ENCODE data around the gene HS3ST3B1. TPM values are rescaled to one million over a fixed set of nuclear protein-coding genes. Genes with fewer than 3 reads are reported as not detected.

The HS3ST3B1 gene
- total RNA-seq, 1 experiment from 2014 or later = 22.3 TPM

DNA sequence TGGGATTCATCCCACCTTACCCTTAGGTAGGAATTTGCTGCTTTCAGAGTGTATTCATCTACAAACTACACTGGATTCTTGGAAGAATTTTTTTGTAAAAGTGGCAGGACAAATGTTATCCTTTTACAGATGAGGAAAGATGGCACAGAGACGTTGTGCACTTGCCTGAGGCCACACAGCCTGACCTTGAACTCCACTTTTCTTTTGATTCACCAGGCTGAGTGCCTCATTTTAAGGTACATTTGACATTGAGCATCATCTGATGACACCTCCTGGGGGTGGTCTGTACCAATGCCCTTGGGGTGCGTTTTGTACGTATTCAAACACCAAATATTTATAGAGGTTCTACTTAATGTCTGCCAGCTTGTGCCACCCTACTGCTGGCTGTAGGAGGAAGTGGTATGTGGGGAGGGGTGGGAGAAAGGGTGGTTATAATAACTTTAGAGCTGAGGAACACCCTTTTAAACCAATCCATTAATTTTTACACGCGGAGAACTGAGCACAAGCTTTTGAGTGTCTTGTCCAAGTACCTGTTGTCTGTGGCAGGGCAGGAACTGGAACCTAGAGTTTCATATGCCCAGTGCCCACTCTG is 29.1 kb downstream of the HS3ST3B1 start (continued):
- TF ChIP-seq, protein P1, sequence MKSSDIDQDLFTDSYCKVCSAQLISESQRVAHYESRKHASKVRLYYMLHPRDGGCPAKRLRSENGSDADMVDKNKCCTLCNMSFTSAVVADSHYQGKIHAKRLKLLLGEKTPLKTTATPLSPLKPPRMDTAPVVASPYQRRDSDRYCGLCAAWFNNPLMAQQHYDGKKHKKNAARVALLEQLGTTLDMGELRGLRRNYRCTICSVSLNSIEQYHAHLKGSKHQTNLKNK (CRISPR knock-in tag; IDR thresholded peaks at IDR 0.05) = no peak
- no peak for TF ChIP-seq HMGXB4 (CRISPR knock-in tag; IDR thresholded peaks at IDR 0.05)

GRCh38 chr17:14330492-14330962 is 29.6 kb downstream of the HS3ST3B1 start:
- Mint-ChIP-seq H3K4me1 (peaks cover 85% of the 10 kb centered on the region), H3K27me3 (ENCODE audit: low read depth) (peaks cover 15% of the 10 kb centered on the region), H3K4me3 (peak overlapping the region; percentile 58), H3K9me3 (no peaks in the 10 kb centered on the region), H3K36me3 (peaks cover 2% of the 10 kb centered on the region; the same call in 1 of the 2 replicates), H3K27ac (peak overlapping the region; percentile 94)
- ChIA-PET POLR2A (interaction anchor here (0.8 to 1.7 kb wide), 4 partner anchors 21 to 545 kb away, joined by 3 to 11 read pairs (median 3); partner anchors contain the start of gene HS3ST3B1), CTCF (interaction anchor here (0.7 to 2.9 kb wide), 6 partner anchors 9 to 826 kb away, joined by 3 to 24 read pairs (median 4); partner anchors contain the start of gene HS3ST3B1)
- ATAC-seq (peak; percentile 39), DNase-seq (ENCODE audit: low spot score) (peak; percentile 25)
- TF ChIP-seq, protein P1 (CRISPR knock-in tag; IDR thresholded peaks at IDR 0.05) = no peak
- no peak for TF ChIP-seq AFF4 (CRISPR knock-in tag; IDR thresholded peaks at IDR 0.05; ENCODE audit: borderline replicate concordance)
- TF ChIP-seq, protein P2, sequence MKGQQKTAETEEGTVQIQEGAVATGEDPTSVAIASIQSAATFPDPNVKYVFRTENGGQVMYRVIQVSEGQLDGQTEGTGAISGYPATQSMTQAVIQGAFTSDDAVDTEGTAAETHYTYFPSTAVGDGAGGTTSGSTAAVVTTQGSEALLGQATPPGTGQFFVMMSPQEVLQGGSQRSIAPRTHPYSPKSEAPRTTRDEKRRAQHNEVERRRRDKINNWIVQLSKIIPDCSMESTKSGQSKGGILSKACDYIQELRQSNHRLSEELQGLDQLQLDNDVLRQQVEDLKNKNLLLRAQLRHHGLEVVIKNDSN (CRISPR knock-in tag; IDR thresholded peaks at IDR 0.05) = no peak
- TF ChIP-seq SOX15 (CRISPR knock-in tag; IDR thresholded peaks at IDR 0.05) = no peak
- TF ChIP-seq, protein P3, sequence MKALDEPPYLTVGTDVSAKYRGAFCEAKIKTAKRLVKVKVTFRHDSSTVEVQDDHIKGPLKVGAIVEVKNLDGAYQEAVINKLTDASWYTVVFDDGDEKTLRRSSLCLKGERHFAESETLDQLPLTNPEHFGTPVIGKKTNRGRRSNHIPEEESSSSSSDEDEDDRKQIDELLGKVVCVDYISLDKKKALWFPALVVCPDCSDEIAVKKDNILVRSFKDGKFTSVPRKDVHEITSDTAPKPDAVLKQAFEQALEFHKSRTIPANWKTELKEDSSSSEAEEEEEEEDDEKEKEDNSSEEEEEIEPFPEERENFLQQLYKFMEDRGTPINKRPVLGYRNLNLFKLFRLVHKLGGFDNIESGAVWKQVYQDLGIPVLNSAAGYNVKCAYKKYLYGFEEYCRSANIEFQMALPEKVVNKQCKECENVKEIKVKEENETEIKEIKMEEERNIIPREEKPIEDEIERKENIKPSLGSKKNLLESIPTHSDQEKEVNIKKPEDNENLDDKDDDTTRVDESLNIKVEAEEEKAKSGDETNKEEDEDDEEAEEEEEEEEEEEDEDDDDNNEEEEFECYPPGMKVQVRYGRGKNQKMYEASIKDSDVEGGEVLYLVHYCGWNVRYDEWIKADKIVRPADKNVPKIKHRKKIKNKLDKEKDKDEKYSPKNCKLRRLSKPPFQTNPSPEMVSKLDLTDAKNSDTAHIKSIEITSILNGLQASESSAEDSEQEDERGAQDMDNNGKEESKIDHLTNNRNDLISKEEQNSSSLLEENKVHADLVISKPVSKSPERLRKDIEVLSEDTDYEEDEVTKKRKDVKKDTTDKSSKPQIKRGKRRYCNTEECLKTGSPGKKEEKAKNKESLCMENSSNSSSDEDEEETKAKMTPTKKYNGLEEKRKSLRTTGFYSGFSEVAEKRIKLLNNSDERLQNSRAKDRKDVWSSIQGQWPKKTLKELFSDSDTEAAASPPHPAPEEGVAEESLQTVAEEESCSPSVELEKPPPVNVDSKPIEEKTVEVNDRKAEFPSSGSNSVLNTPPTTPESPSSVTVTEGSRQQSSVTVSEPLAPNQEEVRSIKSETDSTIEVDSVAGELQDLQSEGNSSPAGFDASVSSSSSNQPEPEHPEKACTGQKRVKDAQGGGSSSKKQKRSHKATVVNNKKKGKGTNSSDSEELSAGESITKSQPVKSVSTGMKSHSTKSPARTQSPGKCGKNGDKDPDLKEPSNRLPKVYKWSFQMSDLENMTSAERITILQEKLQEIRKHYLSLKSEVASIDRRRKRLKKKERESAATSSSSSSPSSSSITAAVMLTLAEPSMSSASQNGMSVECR (CRISPR knock-in tag; IDR thresholded peaks at IDR 0.05; ENCODE audit: borderline replicate concordance) = 0 out of 2 replicates have a peak, but pooled peaks have one; percentile 32
- TF ChIP-seq, protein P4, sequence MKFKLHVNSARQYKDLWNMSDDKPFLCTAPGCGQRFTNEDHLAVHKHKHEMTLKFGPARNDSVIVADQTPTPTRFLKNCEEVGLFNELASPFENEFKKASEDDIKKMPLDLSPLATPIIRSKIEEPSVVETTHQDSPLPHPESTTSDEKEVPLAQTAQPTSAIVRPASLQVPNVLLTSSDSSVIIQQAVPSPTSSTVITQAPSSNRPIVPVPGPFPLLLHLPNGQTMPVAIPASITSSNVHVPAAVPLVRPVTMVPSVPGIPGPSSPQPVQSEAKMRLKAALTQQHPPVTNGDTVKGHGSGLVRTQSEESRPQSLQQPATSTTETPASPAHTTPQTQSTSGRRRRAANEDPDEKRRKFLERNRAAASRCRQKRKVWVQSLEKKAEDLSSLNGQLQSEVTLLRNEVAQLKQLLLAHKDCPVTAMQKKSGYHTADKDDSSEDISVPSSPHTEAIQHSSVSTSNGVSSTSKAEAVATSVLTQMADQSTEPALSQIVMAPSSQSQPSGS (CRISPR knock-in tag; IDR thresholded peaks at IDR 0.05; ENCODE audit: borderline replicate concordance, low read depth) = no peak
- TF ChIP-seq, protein P5, sequence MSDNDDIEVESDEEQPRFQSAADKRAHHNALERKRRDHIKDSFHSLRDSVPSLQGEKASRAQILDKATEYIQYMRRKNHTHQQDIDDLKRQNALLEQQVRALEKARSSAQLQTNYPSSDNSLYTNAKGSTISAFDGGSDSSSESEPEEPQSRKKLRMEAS (CRISPR knock-in tag; IDR thresholded peaks at IDR 0.05) = 0 out of 2 replicates have a peak, but pooled peaks have one; percentile 27
- TF ChIP-seq HMGA2 (CRISPR knock-in tag; IDR thresholded peaks at IDR 0.05) = no peak
- TF ChIP-seq, protein P6, sequence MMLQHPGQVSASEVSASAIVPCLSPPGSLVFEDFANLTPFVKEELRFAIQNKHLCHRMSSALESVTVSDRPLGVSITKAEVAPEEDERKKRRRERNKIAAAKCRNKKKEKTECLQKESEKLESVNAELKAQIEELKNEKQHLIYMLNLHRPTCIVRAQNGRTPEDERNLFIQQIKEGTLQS (CRISPR knock-in tag; conservative IDR thresholded peaks at IDR 0.05) = no peak
- no peak for TF ChIP-seq CBFB (CRISPR knock-in tag; IDR thresholded peaks at IDR 0.05; ENCODE audit: low read depth)
- no peak for TF ChIP-seq NR1H2 (CRISPR knock-in tag; IDR thresholded peaks at IDR 0.05)
- TF ChIP-seq E2F4 (CRISPR knock-in tag; IDR thresholded peaks at IDR 0.05; ENCODE audit: borderline replicate concordance, low read depth) = no peak
- no peak for TF ChIP-seq USF2 (CRISPR knock-in tag; IDR thresholded peaks at IDR 0.05)
- peak; percentile 57; the same call in 1 of the 2 replicates for TF ChIP-seq GABPB1 (CRISPR knock-in tag; IDR thresholded peaks at IDR 0.05)

Data from WTC11 (cell line).